ENCODE data around the gene MUC5B.
"Not testable (repeated sequence)": the region's sequence is repeated elsewhere in the genome, so short reads cannot be mapped to it uniquely, and the experiment has no call there.

MUC5B gene

GRCh38 chr11:1250411-1250810 lies 27.5 kb downstream of the MUC5B start:
- not testable (repeated sequence) for DNase-seq (ENCODE audit: low spot score)

GRCh38 chr11:1251236-1251770 lies 28.4 kb downstream of the MUC5B start:
- DNase-seq (ENCODE audit: low spot score): no peak

GRCh38 chr11:1252371-1253102 lies 29.7 kb downstream of the MUC5B start:
- DNase-seq (ENCODE audit: low spot score): no peak

- no peak for DNase-seq (ENCODE audit: low spot score)
Observed at GRCh38 chr11:1253103-1253485, 30.2 kb downstream of the MUC5B start.

GRCh38 chr11:1254086-1254648 lies 31.3 kb downstream of the MUC5B start:
- no peak for DNase-seq (ENCODE audit: low spot score)

- no peak for DNase-seq (ENCODE audit: low spot score)
Observed at GRCh38 chr11:1254733-1255132, 31.9 kb downstream of the MUC5B start.

- DNase-seq (ENCODE audit: low spot score): no peak
Observed at GRCh38 chr11:1255151-1255550, 32.3 kb downstream of the MUC5B start.

GRCh38 chr11:1256257-1257045 lies 33.6 kb downstream of the MUC5B start:
- no peak for DNase-seq (ENCODE audit: low spot score)

- DNase-seq (ENCODE audit: low spot score): no peak
Observed at GRCh38 chr11:1257366-1257765, 34.5 kb downstream of the MUC5B start.

- DNase-seq (ENCODE audit: low spot score): no peak
Observed at GRCh38 chr11:1257916-1258315, 35.0 kb downstream of the MUC5B start.

GRCh38 chr11:1258401-1259075 lies 35.7 kb downstream of the MUC5B start:
- no peak for DNase-seq (ENCODE audit: low spot score)

GRCh38 chr11:1259076-1259461 lies 36.2 kb downstream of the MUC5B start:
- DNase-seq (ENCODE audit: low spot score): no peak

GRCh38 chr11:1259561-1259960 lies 36.7 kb downstream of the MUC5B start:
- DNase-seq (ENCODE audit: low spot score): no peak

GRCh38 chr11:1260023-1260501 lies 37.2 kb downstream of the MUC5B start:
- peak; percentile 76 for DNase-seq (ENCODE audit: low spot score)

- DNase-seq (ENCODE audit: low spot score): no peak
Observed at GRCh38 chr11:1260620-1261019, 37.8 kb downstream of the MUC5B start.

GRCh38 chr11:1261241-1262071 lies 38.6 kb downstream of the MUC5B start:
- no peak for DNase-seq (ENCODE audit: low spot score)

GRCh38 chr11:1262172-1263006 lies 39.5 kb downstream of the MUC5B start:
- DNase-seq (ENCODE audit: low spot score): peak; percentile 95

- DNase-seq (ENCODE audit: low spot score): no peak
Observed at GRCh38 chr11:1263010-1263409, 40.1 kb downstream of the MUC5B start.

GRCh38 chr11:1264444-1264843 lies 41.6 kb downstream of the MUC5B start:
- peak; percentile 67 for DNase-seq (ENCODE audit: low spot score)

- DNase-seq (ENCODE audit: low spot score): not testable (repeated sequence)
Observed at GRCh38 chr11:1265480-1265879, 42.6 kb downstream of the MUC5B start.
